ENCODE data around the gene NLRP7. TPM values are rescaled to one million over a fixed set of nuclear protein-coding genes. Genes with fewer than 3 reads are reported as not detected.
"Not testable (repeated sequence)": the region's sequence is repeated elsewhere in the genome, so short reads cannot be mapped to it uniquely, and the experiment has no call there.

Gene NLRP7
- total and polyA plus RNA-seq, 3 donors from 2014 or later, result 9.0 to 14.5 (median 11.7) TPM

DNA sequence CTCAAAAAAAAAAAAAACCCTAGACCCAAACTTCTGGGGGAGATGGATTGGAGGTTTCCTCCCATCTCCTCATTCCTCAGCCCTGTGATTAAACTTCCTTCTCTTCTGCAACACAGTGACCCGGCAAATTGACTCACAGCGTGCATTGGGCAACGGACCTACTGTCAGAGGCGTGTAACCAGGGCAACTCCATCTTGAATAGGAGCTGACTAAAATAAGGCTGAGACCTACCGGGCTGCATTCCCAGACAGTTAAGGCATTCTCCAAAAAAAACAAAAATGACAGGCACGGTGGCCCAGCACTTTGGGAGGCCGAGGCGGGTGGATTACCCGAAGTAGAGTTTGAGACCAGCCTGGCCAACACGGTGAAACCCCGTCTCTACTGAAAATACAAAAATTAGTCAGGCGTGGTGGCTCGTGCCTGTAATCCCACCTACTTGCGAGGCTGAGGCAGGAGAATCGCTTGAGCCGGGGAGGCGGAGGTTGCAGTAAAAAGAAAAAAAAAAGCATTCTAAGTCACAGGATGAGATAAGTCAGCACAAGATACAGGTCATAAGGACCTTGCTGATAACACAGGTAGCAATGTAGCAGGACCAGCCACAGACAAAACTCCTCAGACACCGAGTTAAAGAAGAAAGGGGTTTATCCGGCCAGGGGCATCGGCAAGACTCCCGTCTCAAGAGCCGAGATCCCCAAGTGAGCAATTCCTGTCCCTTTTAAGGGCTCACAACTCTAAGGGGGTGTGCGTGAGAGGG lies 5.4 kb upstream of the NLRP7 start:
- Histone ChIP-seq H3K27me3 (no peaks in the 10 kb centered on the region), H3K4me1 (no peaks in the 10 kb centered on the region), H3K36me3 (ENCODE audit: low read depth, missing control alignments) (no peaks in the 10 kb centered on the region), H3K4me3 (no peak overlapping the region), H3K9me3 (no peaks in the 10 kb centered on the region), H3K27ac (no peak overlapping the region)
- 85 to 89% methylated on average over 23 of the region's 23 CpGs for WGBS, 2 donors
- no peak for DNase-seq
- no peak for TF ChIP-seq POLR2A (IDR thresholded peaks at IDR 0.05)
- TF ChIP-seq, protein P1, sequence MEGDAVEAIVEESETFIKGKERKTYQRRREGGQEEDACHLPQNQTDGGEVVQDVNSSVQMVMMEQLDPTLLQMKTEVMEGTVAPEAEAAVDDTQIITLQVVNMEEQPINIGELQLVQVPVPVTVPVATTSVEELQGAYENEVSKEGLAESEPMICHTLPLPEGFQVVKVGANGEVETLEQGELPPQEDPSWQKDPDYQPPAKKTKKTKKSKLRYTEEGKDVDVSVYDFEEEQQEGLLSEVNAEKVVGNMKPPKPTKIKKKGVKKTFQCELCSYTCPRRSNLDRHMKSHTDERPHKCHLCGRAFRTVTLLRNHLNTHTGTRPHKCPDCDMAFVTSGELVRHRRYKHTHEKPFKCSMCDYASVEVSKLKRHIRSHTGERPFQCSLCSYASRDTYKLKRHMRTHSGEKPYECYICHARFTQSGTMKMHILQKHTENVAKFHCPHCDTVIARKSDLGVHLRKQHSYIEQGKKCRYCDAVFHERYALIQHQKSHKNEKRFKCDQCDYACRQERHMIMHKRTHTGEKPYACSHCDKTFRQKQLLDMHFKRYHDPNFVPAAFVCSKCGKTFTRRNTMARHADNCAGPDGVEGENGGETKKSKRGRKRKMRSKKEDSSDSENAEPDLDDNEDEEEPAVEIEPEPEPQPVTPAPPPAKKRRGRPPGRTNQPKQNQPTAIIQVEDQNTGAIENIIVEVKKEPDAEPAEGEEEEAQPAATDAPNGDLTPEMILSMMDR (IDR thresholded peaks at IDR 0.05), result no peak
- intact Hi-C loops (cut with DNase I; ENCODE audit: low total_unique reads), result no loop called here

- H3K27me3 ChIP-seq; H3K4me3 ChIP-seq; H3K27ac ChIP-seq; DNase-seq; H3K36me3 ChIP-seq (ENCODE audit: low read depth, missing control alignments); H3K4me1 ChIP-seq; H3K9me3 ChIP-seq; intact Hi-C loops (cut with DNase I; ENCODE audit: low total_unique reads): not testable (repeated sequence)
- 67 to 72% methylated on average over 10 of the region's 10 CpGs for WGBS, 2 donors
These were observed 3.2 kb upstream of the NLRP7 start for GRCh38 chr19:54950580-54950979.

DNA sequence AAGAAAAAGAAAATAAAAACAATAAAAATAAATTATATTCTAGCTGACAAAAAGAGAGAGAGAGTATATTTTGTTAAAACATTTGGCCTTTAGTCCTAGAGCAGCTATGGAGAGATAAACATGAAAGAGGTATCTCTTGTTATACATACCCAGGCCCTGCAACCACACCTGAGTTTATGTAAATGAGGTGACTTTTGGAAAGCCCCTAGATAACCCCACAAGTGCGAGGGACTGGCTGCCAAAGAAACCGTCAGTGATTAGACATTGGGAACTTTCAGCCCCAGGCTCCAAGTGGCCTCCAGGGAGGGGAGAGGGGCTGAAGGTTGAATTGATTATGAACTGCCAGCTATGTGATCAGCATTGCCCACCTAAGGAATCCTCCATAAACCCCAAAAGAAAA lies 2.1 kb upstream of the NLRP7 start:
- H3K4me3 ChIP-seq, result no peak overlapping the region
- no peak for DNase-seq
- intact Hi-C loops (cut with DNase I; ENCODE audit: low total_unique reads), result no loop called here
- H3K36me3 ChIP-seq (ENCODE audit: low read depth, missing control alignments), result no peaks in the 10 kb centered on the region
- TF ChIP-seq, protein P1 (IDR thresholded peaks at IDR 0.05), result no peak
- no peak for TF ChIP-seq POLR2A (IDR thresholded peaks at IDR 0.05)
- H3K27me3 ChIP-seq, result no peaks in the 10 kb centered on the region
- H3K9me3 ChIP-seq, result no peaks in the 10 kb centered on the region
- no peaks in the 10 kb centered on the region for H3K4me1 ChIP-seq
- WGBS, 2 donors, result 63 to 72% methylated on average over 2 of the region's 2 CpGs
- no peak overlapping the region for H3K27ac ChIP-seq

DNA sequence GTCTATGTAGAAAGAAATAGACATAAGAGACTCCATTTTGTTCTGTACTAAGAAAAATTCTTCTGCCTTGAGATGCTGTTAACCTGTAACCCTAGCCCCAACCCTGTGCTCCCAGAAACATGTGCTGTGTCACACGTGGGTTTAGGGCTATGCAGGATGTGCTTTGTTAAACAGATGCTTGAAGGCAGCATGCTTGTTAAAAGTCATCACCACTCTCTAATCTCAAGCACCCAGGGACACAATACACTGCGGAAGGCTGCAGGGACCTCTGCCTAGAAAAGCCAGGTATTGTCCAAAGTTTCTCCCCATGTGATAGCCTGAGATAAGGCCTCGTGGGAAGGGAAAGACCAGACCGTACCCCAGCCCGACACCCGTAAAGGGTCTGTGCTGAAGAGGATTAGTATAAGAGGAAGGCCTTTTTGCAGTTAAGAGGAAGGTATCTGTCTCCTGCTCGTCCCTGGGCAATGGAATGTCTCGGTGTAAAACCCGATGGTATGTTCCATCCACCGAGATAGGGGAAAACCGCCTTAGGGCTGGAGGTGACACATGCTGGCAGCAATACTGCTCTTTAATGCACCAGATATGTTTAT lies 3.5 kb downstream of the NLRP7 start:
- intact Hi-C loops (cut with DNase I; ENCODE audit: low total_unique reads); H3K4me1 ChIP-seq; DNase-seq; H3K27ac ChIP-seq; H3K9me3 ChIP-seq; H3K4me3 ChIP-seq; H3K27me3 ChIP-seq; H3K36me3 ChIP-seq (ENCODE audit: low read depth, missing control alignments): not testable (repeated sequence)
- 51 to 76% methylated on average over 10 to 11 of the region's 11 CpGs for WGBS, 2 donors

GRCh38 chr19:54939538-54939937 lies 7.8 kb downstream of the NLRP7 start:
- H3K9me3 ChIP-seq; H3K36me3 ChIP-seq (ENCODE audit: low read depth, missing control alignments); H3K4me1 ChIP-seq; intact Hi-C loops (cut with DNase I; ENCODE audit: low total_unique reads); H3K27ac ChIP-seq; DNase-seq; H3K27me3 ChIP-seq; H3K4me3 ChIP-seq: not testable (repeated sequence)
- WGBS, 2 donors, result 32 to 61% methylated on average over 5 to 8 of the region's 28 CpGs

- H3K4me3 ChIP-seq, result no peak overlapping the region
- WGBS, 2 donors, result 39 to 64% methylated on average over 11 of the region's 11 CpGs
- intact Hi-C loops (cut with DNase I; ENCODE audit: low total_unique reads), result no loop called here
- H3K9me3 ChIP-seq, result no peaks in the 10 kb centered on the region
- no peak overlapping the region for H3K27ac ChIP-seq
- no peaks in the 10 kb centered on the region for H3K4me1 ChIP-seq
- no peak for DNase-seq
- no peaks in the 10 kb centered on the region for H3K27me3 ChIP-seq
- TF ChIP-seq, protein P1 (IDR thresholded peaks at IDR 0.05), result no peak
- no peak for TF ChIP-seq POLR2A (IDR thresholded peaks at IDR 0.05)
- H3K36me3 ChIP-seq (ENCODE audit: low read depth, missing control alignments), result no peaks in the 10 kb centered on the region
These were observed 8.4 kb downstream of the NLRP7 start for GRCh38 chr19:54938906-54939305.

Measured in testis (tissue), 3 donors.